NCI-H2029 treated with DMSO at 0.1 percent for 48 hours (cell line): Measurements from ENCODE around the gene GPR39.

Source experiments
- DNase-seq: peaks from one replicate; lab custom pipeline; 2025; lab: John Stamatoyannopoulos, UW

Gene GPR39

DNA sequence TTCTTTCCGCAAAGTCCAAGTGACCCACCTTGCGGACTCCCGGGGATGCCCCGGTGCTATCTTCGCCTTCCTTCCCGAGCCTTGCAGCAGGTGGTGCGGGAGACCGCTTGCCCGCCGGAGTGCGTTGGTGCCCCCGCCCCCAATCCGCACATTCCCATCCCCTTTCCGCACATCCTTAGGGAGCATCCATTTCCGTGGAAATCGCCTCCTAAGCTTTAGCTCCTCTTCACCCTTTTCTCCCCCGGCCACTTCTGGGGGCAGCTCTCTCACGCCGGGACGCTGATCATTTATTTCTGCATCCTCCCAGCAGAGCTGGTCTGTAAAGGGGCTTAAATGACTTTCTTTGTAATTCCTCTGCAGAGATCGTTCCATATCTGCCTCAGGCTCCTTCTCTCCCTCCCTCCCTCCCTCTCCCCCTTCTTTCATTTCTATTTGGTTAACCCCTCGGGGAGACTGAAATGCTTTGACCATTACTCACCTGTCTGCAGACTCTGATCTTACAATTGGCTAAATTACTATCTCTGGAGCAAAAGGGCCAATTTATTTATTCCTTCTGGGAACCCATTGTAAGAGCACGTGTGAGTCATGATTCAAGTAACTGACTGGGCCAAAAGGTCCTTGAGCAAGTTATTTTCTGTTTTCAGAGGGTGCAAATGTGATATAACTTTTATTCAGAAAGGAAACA lies 254.7 kb downstream of the GPR39 start:
- no peak for DNase-seq

GRCh38 chr2:132676999-132677398 lies 260.4 kb downstream of the GPR39 start:
- no peak for DNase-seq

DNA sequence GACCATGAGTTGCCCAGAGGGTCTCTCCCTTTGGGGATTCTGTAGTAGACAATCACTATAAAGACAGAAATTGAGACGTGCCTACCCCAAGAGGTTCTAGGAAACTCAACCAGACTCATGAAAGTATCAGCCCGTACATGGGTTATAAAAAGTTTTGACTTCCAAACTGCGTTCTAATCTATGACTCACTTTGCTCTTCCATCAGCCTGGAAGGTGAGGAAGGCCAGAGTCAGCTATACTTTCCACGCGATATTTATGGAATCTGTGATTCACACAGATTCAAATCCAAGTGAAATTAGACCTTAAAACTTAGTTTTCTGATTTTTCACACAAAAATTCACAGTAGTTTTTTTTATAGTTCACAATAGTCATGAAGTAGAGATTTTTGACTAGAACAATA lies 261.1 kb downstream of the GPR39 start:
- DNase-seq, result no peak

DNA sequence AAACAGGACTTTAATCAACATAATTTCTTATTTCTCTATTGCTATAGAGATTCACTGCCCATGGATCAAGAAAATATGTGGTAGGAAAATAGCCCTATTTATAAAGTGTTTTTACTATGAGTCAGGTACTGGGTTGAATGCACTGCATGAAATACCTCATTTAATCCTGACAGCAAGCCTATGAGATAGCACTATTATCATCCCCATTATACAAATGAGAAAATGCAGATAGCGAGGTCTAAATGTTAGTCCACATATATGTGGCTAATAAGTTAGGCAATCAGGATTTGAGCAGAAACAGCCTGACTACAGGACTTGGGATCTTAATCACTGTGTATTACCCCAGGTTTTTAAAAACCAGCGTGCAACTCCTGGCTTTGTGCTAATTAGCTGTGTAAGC lies 261.9 kb downstream of the GPR39 start:
- no peak for DNase-seq

DNA sequence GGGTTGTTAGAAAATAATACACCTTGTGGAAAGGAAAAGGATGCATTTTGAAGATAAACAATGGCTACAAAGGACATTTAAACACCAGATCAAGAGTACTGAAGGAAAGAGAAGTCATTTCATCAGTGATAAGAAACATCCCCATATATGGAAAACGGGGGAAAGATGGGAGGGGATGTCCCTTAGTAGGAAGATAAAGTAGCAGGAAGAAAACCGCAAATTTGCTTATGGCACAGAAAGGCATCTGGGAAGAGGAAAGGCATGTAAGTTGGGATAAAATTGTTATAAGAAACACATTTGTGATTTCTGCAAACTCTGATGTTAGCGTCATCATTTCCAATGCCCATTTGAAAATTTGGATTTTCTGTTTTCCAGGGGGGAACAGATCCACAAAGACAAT lies 263.9 kb downstream of the GPR39 start:
- DNase-seq, result no peak

DNA sequence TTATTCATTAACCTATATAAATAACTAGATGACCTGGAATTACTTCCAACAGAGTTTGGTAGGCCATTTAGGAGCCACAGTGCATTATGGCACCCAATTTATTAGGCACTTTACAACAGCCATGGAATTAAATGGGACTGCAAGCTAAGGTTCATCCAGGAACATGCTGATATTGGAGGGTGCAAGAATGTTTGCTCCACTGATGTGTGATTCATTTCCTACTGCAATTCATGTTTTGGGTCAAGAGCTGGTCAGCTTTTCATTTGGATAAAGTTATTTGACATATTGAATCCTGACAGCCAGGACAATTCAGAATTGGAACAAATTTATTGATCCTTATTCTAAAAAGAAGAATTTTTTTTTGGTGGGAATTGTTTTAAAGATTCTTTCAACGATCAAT lies 265.2 kb downstream of the GPR39 start:
- DNase-seq, result no peak

GRCh38 chr2:132690664-132691303 lies 274.2 kb downstream of the GPR39 start:
- no peak for DNase-seq

DNA sequence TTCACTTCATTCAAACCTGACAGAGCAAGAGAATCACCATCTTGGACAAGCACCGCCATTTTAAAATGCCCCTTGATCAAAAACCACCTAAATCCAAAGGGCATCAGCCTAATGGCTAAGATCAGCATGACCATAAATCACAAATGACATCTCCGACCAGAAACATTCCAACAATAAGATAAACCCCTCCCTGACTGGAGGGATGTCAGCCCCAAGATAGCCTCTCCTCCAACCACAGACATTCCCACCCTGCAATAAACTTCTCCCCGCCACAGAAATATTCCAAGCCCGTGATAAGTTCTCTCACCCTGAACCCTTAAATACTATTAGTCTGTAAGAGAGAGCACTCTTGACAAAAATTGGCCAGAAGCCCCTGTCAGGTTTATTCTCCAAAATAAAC lies 275.0 kb downstream of the GPR39 start:
- DNase-seq, result no peak

DNA sequence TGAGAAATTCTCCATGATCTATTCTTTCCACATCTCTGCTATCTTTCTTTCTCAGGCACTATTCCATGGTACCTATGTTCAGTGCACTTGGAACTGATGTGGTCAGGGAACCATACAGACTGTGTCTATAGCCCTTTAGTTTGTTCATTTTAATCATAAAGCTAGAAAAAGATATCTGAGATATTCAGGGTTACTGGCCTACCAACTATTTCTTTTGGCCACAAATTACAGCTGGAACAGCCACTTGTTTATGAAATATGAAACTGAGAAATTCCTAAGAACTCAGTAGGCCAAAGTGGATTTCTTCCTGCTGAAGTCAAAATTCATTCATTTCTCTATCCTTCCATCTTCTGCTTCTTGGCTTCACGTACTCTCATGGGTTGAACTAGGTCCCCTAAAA lies 276.2 kb downstream of the GPR39 start:
- no peak for DNase-seq
